Anterior cingulate cortex (tissue), 58 donors: ENCODE data around the gene GOLT1B.

Experiments
- DNase-seq, 58 donors: peaks; one replicate each; lab custom pipeline; 2025; lab: John Stamatoyannopoulos, UW

The GOLT1B gene

GRCh38 chr12:21518451-21518850 is 16.9 kb downstream of the GOLT1B start:
- no peak for DNase-seq

DNA sequence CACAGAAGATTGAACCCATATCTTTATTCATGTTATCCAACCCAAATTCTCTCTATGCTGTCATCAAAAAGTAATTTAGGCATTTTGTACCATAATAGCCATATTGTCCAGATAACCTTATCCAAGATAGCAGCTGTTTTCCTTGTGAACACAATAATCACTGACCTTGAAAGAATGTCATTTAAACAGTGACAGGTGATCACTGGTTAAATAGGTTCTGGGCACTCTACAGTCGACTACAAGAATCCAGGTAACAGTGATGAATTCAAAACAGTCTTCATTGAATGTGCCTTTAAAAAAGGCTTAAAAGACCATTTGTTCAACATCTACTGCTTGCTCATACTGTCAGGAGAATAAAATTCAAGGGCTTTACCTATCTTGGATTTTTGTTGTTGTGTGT is 20.0 kb downstream of the GOLT1B start:
- DNase-seq = no peak

DNA sequence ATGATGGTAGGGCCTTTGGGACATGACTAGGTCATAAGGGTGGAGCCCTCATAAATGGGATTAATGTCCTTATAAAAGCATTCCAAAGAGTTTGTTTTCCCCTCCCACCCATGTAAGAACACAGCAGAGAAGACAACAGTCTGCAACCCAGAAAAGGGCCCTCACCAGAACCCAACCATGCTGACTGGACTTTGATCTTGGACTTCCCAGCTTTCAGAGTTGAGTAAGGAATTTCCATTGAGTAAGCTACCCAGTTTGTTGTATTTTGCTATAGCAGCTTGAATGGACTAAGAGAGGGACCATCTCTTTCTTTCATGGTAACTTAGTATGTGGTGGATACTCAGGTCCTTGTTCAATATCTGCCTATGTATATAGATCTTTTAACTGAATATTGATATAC is 21.6 kb downstream of the GOLT1B start:
- DNase-seq = no peak

DNA sequence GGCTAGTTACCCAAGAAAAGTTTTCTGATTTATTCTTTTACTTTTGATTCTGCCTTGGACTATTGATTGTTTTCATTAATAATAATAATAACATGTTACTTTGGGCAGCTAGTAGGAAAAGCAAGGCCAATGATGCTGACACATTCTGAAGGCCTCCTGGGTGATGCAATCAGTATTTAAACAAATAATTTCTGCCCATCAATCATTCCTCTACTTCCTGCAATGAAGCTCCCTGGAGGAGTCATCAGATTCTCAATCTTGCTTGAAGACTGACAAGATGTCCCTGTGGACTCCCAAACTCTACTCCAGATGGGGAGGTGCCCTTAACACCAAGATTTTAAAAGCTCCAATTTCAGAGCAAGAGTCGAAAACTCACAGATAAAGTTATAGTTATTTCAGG is 24.5 kb downstream of the GOLT1B start, which contains the start of gene SPX:
TSS of gene SPX (plus strand) at position 244 of the 400 bp plus-strand sequence. CDS start 177 bp downstream, outside the sequence.
- DNase-seq = no peak

GRCh38 chr12:21526721-21527345 is 25.2 kb downstream of the GOLT1B start:
- no peak for DNase-seq

DNA sequence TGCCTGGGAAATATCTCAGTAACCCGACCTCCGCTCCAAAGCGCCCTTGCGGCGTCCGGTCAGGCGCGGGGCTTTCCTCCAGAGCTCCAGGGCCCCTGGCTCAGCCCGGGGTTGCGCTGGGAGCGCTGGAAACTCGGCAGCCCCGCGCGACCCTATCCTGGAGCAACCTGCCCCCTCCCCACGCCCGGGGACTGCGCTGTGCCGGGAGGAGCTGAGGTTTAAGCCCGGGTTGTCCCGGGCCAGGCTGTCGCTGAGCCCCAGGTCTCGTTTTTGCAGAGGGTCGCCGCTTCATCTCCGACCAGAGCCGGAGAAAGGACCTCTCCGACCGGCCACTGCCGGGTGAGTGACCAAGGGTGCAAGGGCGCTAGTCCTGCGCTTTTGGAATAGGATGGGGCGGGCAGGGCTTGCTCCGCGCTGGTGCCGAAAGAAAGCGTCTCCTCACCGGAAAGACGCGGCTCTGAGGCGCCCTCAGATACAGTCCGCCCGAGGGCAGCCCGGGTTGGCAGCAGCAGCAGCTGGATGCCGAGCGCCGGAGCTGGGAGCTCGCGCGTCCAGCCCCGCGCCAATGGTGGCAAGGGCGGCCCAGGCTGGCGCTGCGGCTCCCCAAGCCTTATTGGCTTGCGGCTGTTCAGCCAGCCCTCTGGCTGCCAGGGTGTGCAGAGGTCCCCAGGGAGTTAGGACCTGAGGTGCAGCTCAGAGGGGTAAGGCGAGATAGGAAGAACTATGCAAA is 26.0 kb downstream of the GOLT1B start:
- DNase-seq = peak in 53 of 58 donors; percentile 9 to 72 (median 36)

DNA sequence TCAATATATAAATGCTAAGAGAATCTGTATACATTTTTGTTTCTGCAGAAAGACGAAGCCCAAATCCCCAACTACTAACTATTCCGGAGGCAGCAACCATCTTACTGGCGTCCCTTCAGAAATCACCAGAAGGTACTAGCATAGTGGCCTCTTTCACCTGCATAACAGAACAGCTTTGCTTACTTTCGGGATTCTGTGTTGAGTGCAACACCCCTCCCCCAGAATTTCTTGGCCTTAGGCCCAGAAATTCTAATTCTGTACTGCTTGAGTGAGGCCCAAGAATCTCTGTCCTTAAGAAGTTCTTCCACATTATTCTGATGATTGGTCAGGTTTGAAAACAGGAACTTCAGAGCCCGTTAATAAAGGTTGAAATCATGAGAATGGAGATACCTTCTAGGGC is 27.4 kb downstream of the GOLT1B start:
- DNase-seq = peak in 2 of 58 donors; percentile 2 to 7

DNA sequence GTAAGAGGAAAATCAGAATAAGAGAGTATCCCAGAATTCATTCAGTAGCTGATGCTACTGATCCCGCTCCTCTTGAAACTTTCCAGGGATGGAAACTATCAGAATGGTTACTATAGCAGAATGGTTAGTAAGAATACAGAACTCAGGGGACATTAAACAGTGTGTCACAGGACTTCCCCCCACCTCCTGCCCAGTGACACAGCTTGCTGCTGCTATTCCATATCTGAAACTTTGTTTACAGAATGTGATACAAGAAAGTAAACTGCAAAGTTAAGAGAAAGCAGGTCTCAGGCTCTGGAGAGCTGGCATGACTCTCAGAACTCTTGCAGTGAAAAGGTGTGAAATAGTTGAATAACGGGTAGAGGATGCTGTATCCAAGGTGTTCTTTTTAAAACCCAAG is 27.9 kb downstream of the GOLT1B start:
- no peak for DNase-seq

- DNase-seq = no peak
Observed at GRCh38 chr12:21538061-21538653, 36.6 kb downstream of the GOLT1B start.

GRCh38 chr12:21539797-21540196 is 38.2 kb downstream of the GOLT1B start:
- DNase-seq = no peak

DNA sequence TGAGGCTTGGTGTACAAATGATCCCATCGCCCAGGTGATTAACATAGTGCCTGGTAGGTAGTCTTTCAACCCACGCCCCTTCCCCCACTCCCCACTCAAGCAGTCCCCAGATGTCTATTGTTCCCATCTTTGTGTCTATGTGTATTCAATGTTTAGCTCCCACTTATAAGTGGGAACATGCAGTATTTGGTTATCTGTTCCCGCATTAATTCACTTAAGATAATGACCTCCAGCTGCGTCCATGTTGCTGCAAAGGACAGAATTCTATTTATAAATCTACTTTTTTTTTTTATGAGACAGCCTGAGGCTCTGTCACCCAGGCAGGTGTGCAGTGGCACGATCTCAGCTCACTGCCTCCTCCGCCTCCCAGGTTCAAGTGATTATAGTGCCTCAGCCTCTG is 40.2 kb downstream of the GOLT1B start:
- no peak for DNase-seq

DNA sequence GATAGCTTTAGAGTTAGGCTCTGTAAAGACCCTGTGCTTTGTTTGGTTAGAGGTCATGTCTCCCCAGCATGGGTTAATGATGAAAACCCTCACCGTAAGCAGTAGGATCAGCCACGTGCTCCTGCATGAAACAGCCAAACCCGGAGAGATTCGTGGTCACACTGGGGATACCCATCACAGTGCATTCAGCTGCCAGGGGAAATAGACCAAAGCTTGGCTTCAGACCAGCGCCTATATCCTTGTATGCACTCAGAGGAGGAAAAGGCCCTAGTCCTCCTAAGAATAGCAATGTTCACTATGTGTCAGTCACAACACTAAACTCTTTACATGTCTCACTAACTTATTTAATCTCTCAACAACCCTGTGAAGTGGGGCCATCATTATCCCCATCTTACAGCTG is 40.8 kb downstream of the GOLT1B start:
- DNase-seq = no peak

DNA sequence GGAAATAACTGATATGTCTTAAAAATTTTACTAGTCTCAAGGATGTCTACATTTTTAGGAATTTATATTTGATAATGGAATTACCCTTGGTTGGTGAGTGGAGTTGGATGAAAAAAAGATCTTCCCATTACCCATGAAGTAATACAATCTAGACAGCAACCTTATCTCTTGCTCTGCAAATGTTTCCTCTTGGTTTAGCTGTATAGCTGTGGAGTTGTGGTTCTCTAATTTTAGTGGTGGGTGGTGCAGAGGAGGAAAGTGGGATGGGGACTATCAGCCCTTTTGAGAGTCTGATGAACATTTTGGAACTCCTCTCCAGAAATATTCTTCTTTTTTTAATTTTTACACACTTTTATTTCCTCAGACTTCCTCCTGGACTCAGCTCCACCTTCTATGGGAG is 41.6 kb downstream of the GOLT1B start:
- DNase-seq = no peak

DNA sequence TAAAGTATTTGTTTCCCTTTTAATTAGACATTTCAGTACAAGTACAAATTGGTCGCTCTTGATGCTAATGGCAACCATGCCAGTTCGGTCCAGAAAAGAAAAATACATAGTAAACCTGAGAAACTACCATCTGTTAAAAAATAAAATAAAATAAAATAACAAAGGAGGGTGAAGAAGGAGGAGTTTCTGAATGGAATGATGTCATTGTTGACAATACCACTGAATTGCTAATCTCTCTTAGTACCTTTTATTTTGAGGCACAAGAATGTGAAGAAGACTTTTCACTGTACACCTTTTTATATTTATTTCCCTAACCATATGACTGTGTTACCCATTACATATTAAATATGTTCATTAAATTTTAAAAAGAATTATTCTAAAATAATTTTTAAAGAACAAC is 44.0 kb downstream of the GOLT1B start:
- no peak for DNase-seq

DNA sequence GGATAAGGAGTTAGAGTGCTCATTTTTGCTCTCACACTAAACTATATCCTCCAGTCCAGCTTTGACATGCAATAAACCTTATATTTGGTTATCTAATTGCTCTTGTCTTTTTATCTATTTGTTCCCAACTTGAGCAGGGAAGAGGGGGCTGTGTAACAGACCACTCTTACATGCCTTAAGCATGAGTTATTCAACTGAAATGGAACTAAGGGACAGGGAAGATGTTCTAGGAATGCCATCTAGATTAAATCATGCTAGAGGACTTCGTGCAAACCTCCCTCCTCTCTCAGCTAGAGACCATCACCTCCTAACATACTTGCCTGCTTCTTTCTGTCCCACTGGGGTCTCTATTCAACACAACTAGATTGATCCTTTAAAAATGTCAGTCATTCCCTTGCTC is 45.1 kb downstream of the GOLT1B start:
- no peak for DNase-seq

DNA sequence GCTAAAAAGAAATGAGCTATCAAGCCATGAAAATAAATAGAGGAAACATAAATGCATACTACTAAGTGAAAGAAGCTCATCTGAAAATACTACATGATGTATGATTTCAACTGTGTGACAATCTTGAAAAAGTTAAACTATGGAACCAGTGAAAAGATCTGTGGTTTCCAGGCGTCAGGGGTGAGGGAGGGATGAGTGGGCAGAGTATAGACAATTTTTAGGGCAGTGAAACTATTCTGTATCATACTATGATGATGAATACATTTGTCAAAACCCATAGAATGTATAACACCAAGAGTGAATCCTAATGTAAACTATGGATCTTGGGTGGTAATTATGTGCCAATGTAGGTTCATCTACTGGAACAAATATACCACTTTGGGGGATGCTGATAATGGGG is 45.8 kb downstream of the GOLT1B start:
- no peak for DNase-seq

GRCh38 chr12:21551841-21552465 is 50.4 kb downstream of the GOLT1B start:
- peak in 12 of 58 donors; percentile 1 to 20 (median 5) for DNase-seq

DNA sequence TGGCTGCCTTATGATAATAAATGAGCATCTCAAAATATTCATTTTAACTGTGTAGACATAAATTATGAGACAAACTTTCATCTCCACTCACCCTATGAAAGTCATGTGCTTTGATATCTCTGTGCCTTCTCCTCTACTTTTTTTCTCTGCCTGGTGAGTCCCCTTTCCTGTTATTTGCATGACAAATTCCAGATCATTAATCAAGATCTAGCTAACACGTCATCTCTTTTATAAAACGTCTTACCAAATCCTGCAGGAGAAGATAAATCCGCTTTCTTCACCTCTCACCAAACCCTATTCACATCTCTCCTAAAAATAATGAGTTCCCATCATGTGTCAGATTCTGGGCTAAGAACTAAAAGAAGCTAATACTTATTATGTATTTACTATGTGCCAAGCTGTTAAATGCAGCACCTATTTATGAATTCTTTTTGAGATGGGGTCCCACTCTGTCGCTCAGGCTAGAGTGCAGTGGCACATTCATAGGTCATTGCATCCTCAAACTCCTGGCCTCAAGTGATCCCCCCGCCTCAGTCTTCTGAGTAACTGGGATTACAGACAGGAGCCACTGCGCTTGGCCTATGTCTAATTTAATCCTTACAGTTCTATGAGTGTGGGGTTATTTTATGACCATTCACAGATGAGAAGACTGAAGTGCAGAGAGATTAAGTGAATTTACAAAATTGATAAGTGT is 51.2 kb downstream of the GOLT1B start:
- DNase-seq = no peak

DNA sequence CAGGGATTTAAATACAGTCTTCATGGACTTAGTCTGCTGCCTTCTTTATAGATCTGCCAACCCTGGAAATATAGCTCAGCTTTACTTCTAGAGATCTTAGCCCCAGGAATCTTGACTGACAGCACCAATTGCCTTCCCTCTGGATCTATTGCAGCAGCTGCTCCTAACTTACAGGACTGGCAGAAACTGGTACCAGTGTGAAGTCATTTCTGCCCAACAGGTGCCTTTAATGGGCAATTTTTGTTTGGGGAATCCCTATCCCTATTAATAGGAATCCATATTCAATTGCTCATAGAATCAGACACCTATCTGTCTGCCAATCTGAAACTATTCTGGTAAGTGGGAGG is 51.7 kb downstream of the GOLT1B start:
- DNase-seq = no peak

GRCh38 chr12:21558100-21558679 is 56.6 kb downstream of the GOLT1B start:
- DNase-seq = no peak
